SH-SY5Y (cell line): ENCODE measurements around the gene MARCKSL1.

Experiments used
- GATA2 ChIP-seq: IDR thresholded peaks from 2 replicates; pipeline ENCODE4 v1.6.1; 2011; ENCODE audit warnings: mild to moderate bottlenecking, low read depth, low read length
- GATA3 ChIP-seq: IDR thresholded peaks from 2 replicates; pipeline ENCODE4 v1.6.1; 2011; ENCODE audit warnings: low read depth, mild to moderate bottlenecking, low read length, moderate library complexity

GRCh38 chr1:32361674-32362473 is 25.8 kb upstream of the MARCKSL1 start:
- TF ChIP-seq GATA3 (no peak), GATA2 (no peak)
